Stomach (tissue), 4 donors: ENCODE measurements around the gene TMEM132C.

Experiments
- POLR2A ChIP-seq, 4 donors: fragments of 450-650 bp; IDR thresholded peaks; one replicate each; pipeline ENCODE4 v1.6.1; 2016; ENCODE audit warnings: antibody characterized with exemption in 4 of 4, control low read depth in 2 of 4, mild to moderate bottlenecking in 1 of 4, moderate library complexity in 1 of 4
- POLR2AphosphoS5 ChIP-seq, 3 donors: sonication (generic); formaldehyde crosslinking; IDR thresholded peaks; one replicate each; pipeline ENCODE4 v1.6.1; 2016; ENCODE audit warnings: antibody characterized with exemption in 3 of 3
- TF ChIP-seq, protein P1 (sequence below), 7 experiments: fragments of 450-650 bp in 4 of 7; fragments of 200-600 bp in 3 of 7; sonication (generic) in 3 of 7; IDR thresholded peaks; one replicate each; pipeline ENCODE4 v1.5.1; 2016 to 2019; ENCODE audit warnings: antibody characterized with exemption in 7 of 7, control low read depth in 2 of 7, mild to moderate bottlenecking in 1 of 7

DNA sequence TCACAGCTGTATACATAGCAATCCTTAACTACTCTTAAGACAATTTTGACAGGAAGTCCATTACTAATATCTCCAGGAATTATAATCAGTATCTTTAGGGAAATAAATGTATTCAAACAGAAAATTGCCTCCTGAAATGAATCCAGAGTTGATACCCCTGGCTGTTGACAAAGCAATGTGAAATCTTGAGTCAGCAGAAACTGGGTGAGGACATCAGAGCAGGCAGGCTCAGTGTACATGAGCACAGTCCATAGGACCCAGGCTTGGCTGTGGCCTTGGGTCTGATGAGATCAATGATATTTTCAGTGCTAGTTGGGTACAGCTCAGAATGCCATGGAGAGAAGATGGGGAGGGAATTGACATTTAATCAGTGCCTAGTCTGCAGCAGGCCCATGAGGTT, 405.5 kb downstream of the TMEM132C start:
- TF ChIP-seq, protein P1, sequence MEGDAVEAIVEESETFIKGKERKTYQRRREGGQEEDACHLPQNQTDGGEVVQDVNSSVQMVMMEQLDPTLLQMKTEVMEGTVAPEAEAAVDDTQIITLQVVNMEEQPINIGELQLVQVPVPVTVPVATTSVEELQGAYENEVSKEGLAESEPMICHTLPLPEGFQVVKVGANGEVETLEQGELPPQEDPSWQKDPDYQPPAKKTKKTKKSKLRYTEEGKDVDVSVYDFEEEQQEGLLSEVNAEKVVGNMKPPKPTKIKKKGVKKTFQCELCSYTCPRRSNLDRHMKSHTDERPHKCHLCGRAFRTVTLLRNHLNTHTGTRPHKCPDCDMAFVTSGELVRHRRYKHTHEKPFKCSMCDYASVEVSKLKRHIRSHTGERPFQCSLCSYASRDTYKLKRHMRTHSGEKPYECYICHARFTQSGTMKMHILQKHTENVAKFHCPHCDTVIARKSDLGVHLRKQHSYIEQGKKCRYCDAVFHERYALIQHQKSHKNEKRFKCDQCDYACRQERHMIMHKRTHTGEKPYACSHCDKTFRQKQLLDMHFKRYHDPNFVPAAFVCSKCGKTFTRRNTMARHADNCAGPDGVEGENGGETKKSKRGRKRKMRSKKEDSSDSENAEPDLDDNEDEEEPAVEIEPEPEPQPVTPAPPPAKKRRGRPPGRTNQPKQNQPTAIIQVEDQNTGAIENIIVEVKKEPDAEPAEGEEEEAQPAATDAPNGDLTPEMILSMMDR (IDR thresholded peaks at IDR 0.05) = no peak
- TF ChIP-seq POLR2AphosphoS5 (IDR thresholded peaks at IDR 0.05) = no peak
- TF ChIP-seq POLR2A (IDR thresholded peaks at IDR 0.05) = no peak
